Measurements from ENCODE around the gene SLC46A2.

- TF ChIP-seq FOSL1 (IDR thresholded peaks at IDR 0.05; ENCODE audit: insufficient read depth, low read depth, low read length): no peak
- no peak for TF ChIP-seq CHD2 (IDR thresholded peaks at IDR 0.05; ENCODE audit: low read length)
- TF ChIP-seq TAF1 (IDR thresholded peaks at IDR 0.05; ENCODE audit: low read depth, low read length): no peak
- TF ChIP-seq SP1 (IDR thresholded peaks at IDR 0.05; ENCODE audit: low read depth, low read length): no peak
- TF ChIP-seq, protein P1, sequence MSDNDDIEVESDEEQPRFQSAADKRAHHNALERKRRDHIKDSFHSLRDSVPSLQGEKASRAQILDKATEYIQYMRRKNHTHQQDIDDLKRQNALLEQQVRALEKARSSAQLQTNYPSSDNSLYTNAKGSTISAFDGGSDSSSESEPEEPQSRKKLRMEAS (IDR thresholded peaks at IDR 0.05): 0 out of 2 replicates have a peak, but pooled peaks have one; percentile 22
- TF ChIP-seq CTCF (IDR thresholded peaks at IDR 0.05; ENCODE audit: control extremely low read depth in 1 of 3, insufficient read depth in 1 of 3, low read depth in 1 of 3, low read length in 3 of 3): no peak
- no peak for TF ChIP-seq POLR2A (IDR thresholded peaks at IDR 0.05; ENCODE audit: control extremely low read depth in 1 of 2, low read depth in 2 of 2, low read length in 2 of 2)
- no peak for TF ChIP-seq SIN3A (conservative IDR thresholded peaks at IDR 0.05 in 1 of 2, IDR thresholded peaks at IDR 0.05 in 1 of 2; ENCODE audit: low read depth in 1 of 2, low read length in 2 of 2)
- TF ChIP-seq EZH2 (IDR thresholded peaks at IDR 0.05; ENCODE audit: low read depth, low read length, severe bottlenecking): no peak
- TF ChIP-seq HDAC6 (IDR thresholded peaks at IDR 0.05; ENCODE audit: low read depth, low read length): no peak
- no peak for TF ChIP-seq RAD21 (IDR thresholded peaks at IDR 0.05 in 1 of 2, conservative IDR thresholded peaks at IDR 0.05 in 1 of 2; ENCODE audit: low read depth in 2 of 2, low read length in 2 of 2)
Measured at GRCh38 chr9:112864403-112864802, 26.3 kb downstream of the SLC46A2 start.
